HG03196 (cell line): ENCODE measurements around the gene SERINC5.
A peak's percentile ranks its signal among the peaks of the same experiment; 100 is the strongest.
"Not testable (repeated sequence)": the region's sequence is repeated elsewhere in the genome, so short reads cannot be mapped to it uniquely, and the experiment has no call there.

ENCODE experiments used
- ATAC-seq: cut with Tn5 transposase; IDR thresholded peaks from one replicate; pipeline ENCODE4 v1.9.1; 2021; ENCODE audit not compliant: unreplicated experiment

Gene SERINC5

GRCh38 chr5:80255811-80256712 lies at the start of gene SERINC5:
TSS of gene SERINC5 (minus strand) at chr5:80256048. CDS start at chr5:80255922, 126 bp downstream.
- peak; percentile 80 for ATAC-seq

DNA sequence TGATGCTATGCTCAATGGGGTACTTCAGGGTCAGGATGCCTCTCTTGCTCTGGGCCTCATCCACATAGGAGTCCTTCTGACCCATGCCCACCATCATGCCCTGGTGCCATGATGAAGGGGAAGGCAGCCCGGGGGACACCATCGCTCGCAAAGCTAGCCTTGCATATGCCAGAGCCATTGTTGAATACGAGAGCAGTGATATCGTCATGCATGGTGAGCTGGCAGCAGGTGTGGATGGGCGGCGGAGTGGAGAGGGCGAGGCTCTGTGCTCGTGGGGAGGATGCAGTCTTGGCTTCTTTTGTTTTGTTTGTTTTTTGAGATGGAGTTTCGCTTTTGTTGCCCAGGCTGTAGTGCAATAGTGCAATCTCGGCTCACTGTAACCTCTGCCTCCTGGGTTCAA lies 46.8 kb upstream of the SERINC5 start:
- no peak for ATAC-seq

GRCh38 chr5:80301342-80301741 lies 45.5 kb upstream of the SERINC5 start:
- not testable (repeated sequence) for ATAC-seq

- ATAC-seq = not testable (repeated sequence)
These were observed 44.9 kb upstream of the SERINC5 start for GRCh38 chr5:80300796-80301195.

GRCh38 chr5:80300125-80300524 lies 44.3 kb upstream of the SERINC5 start:
- no peak for ATAC-seq

DNA sequence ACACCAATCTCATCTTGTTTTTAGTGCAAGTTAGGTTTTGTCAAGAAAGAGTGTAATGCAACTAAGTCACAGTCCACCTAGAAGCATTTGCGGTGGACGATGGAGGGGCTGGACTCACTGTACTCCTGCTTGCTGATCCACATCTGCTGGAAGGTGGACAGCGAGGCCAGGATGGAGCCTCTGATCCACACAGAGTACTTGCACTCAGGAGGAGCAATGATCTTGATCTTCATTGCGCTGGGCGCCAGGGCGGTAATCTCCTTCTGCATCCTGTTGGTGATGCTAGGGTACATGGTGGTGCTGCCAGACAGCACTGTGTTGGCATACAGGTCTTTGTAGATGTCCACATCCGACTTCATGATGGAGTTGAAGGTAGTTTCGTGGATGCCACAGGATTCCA lies 43.8 kb upstream of the SERINC5 start:
- ATAC-seq = no peak

- ATAC-seq = no peak
These were observed 40.3 kb upstream of the SERINC5 start for GRCh38 chr5:80296121-80296520.

GRCh38 chr5:80291761-80292160 lies 35.9 kb upstream of the SERINC5 start:
- no peak for ATAC-seq

- no peak for ATAC-seq
These were observed 33.5 kb upstream of the SERINC5 start for GRCh38 chr5:80289320-80289719.

DNA sequence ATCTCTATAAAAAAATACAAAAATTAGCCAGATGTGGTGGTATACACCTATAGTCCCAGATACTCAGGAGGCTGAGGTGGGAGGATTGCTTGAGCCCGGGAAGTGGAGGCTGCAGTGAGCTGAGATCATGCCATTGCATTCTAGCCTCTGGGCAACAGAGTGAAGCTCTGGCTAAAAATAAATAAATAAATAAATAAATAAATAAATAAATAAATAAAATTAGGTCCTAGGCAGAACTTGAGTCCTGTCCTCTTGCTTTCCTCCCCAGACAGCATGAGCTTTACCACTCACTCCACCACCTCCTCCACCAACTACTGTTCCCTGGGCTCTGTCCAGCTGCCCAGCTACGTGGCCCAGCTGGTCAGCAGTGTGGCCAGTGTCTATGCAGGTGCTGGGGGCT lies 32.3 kb upstream of the SERINC5 start:
- no peak for ATAC-seq

DNA sequence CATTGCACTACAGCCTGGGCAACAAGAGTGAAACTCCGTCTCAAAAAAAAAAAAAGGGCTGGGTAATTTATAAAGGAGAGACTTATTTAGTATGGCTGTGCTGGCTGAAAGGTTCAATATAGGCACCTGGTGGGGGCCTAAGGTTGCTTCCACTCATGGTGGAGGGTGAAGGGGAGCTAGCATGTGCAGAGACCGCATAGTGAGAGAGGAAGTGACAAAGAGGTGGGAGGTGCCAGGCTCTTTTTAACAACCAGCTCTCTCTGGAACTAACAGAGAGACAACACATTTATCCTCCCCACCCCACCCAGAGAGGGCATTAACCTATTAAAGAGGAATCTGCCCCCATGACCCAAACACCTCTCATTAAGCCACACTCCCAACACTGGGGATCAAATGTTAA lies 28.9 kb upstream of the SERINC5 start:
- ATAC-seq = no peak

DNA sequence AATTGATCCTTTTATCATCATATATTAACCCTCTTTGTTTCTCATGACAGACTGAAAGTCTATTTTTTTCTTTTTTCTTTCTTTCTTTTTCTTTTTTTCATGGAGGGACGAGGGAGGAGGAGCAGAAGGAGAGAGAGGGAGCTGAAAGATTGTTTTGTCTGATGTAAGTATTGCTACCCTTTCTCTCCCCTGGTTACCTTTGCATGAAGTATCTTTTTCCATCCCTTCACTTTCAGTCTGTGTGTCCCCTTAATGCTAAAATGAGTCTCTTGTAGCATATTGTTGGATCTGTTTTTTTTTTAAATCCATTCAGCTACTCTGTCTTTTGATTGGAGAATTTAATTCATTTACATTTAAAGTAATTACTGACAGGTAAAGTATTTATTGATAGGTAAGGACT lies 27.5 kb upstream of the SERINC5 start:
- no peak for ATAC-seq

DNA sequence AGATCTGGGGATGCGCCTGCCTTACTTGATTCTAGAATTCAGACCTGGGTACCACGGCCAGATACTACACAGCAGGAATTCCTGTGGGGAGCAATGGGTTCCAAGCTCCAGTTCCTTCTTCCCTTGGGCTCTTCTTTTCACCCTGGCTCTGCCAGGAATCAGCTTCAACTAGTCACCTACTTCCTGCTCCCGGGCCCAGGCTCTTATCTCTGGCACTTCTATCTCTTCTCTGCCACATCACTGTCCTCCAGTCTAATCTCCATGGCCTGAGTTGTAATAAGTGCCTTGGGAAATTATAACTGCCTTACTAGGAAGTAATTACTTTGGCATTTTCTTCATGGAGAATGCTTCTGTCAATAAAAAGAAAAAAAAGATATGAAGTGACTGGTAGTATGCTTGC lies 26.2 kb upstream of the SERINC5 start:
- no peak for ATAC-seq

DNA sequence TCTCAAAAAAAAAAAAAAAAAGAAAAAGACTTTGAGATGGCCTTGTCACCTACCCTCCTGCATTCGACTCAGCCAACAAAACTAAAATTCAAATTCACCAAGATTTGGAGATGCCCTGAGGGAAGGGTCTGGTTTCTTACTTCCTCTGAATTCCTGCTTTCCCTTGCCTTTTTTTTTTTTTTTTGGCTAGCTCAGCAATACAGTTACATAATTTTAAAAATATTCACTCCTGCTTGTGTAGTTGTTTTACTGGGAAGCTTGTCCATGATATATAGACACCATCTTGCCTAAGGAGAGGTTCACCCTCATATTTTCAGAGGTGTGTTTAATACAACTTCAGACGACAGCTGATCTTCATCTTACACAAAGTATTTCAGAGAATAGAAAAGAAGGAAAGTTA lies 21.3 kb upstream of the SERINC5 start:
- no peak for ATAC-seq

DNA sequence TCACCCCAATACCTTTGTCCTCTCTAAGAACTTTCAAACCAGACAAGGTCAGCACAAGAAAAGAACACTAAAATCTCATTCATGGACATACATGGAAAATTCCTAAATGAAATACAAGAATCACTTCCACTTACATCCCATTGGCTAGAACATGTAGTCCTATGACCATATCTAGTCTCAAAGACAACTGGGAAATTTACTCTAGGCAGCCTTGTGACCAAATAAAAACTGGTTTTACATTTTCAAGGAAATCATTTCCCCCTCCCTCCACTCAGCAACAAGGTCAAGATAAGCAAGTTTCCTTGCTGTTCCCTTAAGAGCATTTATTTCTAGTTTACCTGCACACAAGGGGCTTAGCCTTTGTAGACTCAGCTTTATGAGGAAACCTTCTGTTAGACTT lies 20.3 kb upstream of the SERINC5 start:
- no peak for ATAC-seq

DNA sequence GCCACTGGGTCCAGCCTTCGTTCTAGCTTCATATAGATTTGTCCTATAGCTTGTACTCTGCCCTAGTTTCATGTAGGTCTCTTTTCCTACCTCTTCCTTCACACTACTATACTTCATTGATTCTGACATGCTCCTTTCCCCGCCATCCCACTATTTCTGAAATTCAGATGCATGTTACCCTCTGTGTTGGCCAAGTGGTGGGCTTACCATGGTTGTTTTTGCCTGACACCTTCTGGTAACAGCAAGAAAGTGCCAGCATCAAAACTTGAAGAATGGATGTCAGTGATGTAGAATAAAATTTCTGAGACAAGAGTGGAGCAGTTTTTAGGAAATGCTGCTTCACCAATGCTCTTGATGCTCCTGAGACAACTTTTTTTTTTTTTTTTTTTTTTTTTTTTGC lies 19.5 kb upstream of the SERINC5 start:
- no peak for ATAC-seq

DNA sequence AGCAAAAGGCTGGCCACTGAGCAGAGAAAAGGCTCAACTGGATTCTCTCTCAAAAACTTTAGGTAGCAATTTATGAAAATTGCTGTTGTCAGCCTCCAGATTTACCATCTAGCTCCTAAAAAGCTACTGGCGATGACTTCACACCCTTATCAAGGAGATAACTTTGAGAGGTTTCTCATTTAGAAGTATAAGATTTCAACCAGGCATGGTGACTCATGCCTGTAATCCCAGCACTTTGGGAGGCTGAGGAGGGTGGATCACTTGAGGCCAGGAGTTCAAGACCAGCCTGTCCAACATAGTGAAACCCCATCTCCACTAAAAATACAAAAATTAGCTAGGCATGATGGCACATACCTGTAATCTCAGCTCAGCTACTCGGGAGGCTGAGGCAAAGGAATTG lies 14.7 kb upstream of the SERINC5 start:
- ATAC-seq = not testable (repeated sequence)

DNA sequence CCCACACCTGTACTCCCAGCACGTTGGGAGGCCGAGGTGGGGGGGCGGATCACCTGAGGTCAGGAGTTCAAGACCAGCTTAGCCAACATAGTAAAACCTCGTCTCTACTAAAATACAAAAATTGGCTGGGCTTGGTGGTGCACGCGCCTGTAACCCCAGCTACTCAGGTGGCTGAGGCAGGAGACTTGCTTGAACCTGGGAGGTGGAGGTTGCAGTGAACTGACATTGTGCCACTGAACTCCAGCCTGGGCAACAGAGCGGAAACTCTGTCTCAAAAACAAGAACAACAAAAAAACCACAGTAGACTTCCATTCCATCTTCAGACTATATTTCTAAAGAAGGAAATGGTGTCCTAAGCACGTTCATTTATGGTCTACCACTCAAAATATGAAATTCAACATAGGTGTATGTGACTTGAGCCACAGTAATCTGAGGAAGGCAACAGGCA lies 14.2 kb upstream of the SERINC5 start:
- ATAC-seq = no peak

- no peak for ATAC-seq
These were observed 13.1 kb upstream of the SERINC5 start for GRCh38 chr5:80268916-80269315.

- ATAC-seq = no peak
These were observed 10.7 kb upstream of the SERINC5 start for GRCh38 chr5:80266566-80266965.

- ATAC-seq = no peak
These were observed 4.6 kb upstream of the SERINC5 start for GRCh38 chr5:80260461-80260860.

GRCh38 chr5:80259511-80260203 lies 3.8 kb upstream of the SERINC5 start:
- ATAC-seq = no peak
